Stimulated activated naive CD8-positive, alpha-beta T cell treated with anti-CD3 and anti-CD28 coated beads, Interleukin-15, Interleukin-2, amounts not matched to agents 100 U/mL and 50 U/mL, for 24 hours (primary cell): Measurements from ENCODE around the gene ZIC4.

Experiments
- ATAC-seq: fragments of 150-1000 bp; cut with Tn5 transposase; one replicate; pipeline ENCODE4 v1.10.0; 2021
- DNase-seq: peaks from one replicate; pipeline ENCODE4 v3.0.0; 2021

Gene ZIC4

DNA sequence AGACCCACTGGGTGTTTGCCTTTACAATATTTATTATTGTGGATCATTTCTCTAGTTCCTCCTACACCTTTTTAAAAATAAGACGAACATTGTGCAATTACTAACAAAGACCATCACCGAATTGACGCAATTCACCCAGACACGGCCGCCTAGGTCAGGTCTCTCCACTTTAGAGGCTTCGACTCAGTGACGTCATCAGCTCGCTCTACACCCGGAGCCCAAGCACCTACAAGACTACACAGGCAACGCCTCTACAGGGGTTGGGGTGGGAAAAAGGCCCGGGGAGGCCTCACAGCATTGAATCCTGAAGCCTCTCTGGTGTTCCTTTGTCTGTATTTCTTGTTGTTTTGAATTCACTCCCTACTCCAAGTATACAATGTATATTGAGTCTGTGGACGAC lies 16.6 kb downstream of the ZIC4 start:
- DNase-seq (no peak), ATAC-seq (no peak)

DNA sequence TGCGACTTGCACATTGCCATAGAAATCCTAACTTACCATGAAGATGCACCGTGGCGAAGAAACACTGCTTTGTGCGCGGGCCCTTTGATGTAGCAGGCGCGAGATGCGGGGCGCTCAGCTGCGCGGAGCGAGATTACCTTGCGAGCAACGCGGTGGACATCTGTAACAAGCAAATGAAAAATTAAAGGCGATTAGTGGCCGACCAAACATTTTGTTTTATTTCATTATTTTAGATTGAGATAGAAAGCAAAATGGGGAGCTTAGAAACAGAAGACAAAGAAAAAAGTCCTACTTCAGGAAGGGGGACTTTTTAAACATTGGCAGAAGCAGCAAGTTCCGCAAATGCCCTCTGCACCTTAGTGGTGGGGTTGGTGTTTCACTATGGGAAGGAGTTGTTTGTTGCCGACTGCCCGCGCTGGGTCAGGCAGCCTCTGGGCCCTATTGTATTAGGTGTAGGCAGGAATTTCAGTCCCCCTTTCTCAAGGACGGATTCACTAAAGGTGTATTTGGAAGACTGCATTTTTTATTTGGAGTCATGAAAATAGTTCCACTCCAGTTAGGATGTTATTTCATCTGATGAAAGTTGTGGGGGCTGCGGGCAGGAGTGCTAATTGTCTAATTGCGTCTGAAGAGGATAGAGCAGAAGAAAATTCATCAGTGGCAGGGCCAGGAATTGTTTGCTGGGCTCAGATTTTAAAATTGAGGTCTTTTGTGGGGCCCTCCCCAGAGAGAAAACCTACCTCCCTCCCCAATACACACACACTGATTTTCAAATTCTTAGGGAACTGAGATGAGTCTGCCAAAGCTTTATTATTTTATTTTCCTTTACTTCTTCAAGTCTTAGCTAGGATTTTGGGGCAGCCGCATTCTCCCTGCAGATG lies 17.4 kb downstream of the ZIC4 start:
- DNase-seq (no peak), ATAC-seq (no peak)

DNA sequence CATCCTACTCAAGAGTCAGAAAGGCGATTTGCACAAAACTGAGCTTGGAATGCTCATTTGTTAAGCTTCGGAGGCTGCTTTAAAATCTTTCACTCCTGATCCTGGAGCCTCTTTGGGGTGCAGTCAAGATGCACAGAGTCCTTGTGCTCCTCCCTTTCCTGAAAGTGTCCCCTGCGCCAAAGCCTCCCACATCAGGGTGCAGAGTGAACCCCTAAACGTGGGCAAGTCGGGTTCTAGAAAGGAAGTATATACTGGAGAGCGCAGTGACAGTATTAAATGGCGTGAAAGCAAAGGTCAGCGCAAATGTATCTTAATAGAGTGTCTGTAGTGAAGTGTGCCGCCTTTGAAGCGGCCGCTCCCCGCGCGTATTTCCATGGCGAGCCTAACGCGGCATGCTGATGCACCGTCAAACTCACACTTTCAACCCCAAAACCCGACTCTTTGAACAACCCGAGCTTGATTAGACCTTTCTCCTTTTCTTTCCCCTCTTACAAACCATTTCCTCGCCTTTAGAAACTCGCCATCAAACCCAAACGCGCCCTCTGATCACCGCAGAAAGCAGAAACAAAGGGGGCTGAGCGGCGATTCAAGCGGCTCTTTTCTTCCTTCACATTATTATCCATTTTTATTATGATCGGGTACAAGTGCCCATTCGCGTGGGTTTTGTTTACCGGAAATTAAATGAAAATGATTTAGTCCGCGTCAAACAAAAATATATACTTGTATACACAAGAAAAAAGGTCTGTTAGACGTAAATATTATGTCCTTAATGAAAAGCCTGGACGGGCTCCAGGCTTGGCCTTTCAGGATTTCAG lies 18.3 kb downstream of the ZIC4 start:
- no peak for DNase-seq
- ATAC-seq: no peak

DNA sequence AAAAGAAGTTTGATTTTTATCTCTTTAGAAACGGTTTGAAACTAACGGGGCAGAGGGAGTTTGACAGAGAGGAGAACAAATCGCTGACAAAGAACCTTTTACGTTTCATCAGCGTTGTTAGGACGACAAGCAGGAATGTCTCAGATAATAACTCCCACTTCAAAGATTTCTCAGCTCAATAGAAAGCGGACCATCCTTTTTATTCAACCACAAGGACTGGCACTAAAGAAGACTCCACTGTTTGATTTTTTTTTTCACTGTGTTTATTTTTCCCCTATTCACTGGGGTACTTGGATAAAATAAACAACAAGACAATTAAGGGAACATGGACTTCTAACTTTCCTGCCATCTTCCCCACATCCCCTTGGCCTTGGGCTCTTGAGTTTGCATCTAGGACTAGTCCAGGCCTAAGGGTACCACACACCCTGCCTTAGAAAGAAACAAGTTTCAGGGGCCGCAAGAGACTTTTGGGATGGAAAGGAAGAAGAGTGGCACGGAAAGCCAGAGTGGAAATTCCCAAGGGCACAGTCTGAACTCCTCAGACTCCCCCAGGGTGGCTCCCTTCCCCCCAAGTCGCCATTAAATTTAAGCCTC lies 19.0 kb downstream of the ZIC4 start:
- no peak for DNase-seq
- ATAC-seq: no peak

DNA sequence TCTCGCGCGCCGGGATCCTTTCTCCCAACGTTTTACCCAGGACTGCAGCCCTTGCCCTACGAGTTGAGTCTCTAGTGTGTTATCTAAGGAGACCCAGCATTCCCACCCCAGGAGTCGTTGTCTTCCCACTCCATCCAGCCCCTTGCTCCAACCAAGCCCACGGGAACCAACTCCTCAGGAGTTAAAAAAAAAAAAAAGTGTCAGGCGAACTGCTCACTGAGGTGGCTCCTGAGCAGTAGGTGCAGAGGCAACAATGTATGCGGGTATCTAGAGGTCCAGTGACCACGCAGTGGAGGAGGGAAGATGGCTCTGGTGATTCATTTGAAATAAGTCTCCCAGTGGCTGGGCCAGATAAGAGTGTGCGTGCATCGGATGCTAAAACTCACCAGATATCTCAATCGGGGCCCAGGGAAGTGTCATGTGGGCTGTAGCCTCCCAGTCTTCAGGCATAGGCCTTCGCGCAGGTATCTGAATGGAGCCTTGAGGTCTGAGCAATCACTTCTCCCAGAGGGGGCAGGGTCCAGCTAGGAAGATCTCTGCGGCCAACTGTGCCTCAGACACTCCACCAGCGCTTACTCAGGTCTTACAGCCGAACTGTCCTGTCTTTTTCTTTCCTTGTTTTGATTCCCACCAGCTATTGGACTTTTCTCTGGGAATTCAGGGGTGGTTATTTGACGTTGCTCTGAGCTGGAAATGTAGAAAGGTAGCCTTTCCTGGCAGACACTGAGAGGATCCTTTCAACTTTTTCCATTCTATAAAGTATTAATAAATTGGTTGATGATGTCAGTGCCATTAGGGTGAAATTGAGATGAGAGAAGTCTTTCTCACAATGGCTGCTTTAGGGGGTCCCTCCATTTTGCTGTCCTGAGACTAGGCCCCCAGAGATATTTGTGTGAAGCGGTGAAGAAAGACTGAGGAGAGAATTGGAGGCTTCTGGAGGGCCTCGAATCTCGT lies 21.0 kb downstream of the ZIC4 start:
- DNase-seq: no peak

DNA sequence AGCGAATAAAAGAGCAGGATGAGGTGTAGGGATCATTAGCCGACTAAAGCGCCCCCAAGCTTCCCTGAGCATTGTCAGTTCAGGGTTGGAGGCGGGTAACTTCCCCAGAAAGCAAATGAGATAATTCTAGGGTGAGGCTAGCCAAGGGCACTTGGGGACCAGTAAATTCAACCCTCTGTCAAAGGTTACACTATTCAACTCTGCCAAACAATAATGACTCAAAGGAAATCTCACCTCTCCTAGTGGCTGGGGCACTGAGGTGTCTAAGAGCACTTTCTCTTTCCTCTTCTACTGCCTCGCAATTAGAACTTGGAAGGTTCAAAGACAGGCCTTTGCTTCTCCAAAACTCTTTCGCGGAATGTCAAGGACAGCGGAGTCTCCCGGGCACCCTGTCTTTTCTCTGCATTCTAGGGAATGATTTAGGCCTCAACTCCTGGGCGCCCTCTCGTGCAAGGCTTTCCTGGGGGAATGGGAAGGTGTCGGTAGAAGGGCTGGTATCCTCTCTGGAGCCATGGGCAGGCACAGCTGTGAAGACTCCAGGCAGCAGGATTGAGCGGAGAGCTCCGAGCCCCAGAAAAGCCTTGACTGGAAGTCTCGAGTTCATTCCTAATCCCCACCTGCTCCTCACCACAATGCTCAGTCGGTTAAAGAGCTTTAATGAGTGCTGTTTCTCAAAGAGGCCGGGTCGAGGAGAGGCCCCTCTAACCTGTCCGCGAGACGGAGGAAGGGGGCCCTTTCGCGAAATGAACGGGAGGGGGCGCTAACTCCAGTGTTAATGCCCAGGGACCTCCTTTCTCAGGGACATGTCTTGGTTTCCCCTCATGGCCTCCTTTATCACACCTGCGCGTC lies 21.9 kb downstream of the ZIC4 start:
- no peak for DNase-seq
- no peak for ATAC-seq

More for the DNA sequence above, 21.0 kb downstream of the ZIC4 start:
- ATAC-seq: no peak

DNA sequence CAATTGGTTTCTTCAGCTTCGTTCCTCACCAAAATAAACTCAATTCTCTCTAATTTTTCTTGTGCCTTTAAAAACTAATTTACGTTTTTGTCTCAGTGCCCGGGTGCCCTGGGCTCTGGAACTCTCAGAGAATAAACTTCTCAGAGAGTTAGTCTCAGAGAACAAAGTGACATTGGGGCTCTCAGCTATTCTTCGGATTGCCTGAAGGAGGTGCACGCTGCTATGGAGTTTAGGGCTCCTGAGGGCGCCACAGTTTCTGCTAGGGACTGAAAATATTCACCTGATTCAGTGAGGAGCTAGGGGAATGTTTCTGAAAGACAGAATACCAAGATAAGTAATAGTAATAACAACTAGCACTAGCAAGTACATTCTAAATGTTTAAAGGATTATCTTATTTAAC lies 22.7 kb downstream of the ZIC4 start:
- DNase-seq (no peak), ATAC-seq (no peak)

DNA sequence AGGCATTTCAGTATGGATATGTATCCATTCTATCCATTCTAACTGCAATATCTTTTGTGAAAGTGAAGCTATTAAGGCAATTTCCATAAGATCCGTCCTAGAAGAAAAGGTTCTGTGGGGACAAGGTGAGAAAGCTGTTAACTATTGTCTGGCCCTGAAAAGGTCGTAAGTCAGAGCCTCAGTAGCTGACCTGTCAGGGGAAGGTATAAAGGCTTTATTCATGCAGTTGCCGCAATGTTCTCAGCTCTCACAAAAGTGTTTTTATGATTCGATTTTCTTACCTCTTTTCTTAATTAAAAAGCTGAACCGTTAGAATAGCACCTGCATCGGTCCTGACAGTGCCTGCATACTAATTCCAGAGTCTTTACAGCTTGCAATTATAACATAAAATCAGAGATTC lies 24.7 kb downstream of the ZIC4 start:
- no peak for ATAC-seq
- DNase-seq: no peak

DNA sequence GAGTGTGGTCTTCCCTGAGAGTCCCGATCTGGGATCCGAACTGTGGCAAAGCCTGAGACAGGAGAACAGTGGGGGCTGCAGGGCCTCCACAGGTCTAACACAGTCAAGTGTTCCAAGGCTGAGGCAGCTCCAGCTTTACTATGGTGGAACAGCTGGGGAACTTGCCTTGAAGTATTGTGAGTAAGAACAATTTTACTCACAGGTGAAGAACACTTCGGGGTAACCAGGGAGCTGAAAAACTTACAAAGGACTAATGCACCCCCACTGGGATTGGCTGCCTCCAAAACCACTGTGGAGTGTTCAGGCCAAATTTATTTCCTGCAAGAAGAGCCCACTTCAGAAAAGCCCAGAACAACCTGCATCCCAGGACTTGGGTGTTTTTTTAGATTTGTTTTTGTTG lies 25.4 kb downstream of the ZIC4 start:
- DNase-seq (no peak), ATAC-seq (no peak)

DNA sequence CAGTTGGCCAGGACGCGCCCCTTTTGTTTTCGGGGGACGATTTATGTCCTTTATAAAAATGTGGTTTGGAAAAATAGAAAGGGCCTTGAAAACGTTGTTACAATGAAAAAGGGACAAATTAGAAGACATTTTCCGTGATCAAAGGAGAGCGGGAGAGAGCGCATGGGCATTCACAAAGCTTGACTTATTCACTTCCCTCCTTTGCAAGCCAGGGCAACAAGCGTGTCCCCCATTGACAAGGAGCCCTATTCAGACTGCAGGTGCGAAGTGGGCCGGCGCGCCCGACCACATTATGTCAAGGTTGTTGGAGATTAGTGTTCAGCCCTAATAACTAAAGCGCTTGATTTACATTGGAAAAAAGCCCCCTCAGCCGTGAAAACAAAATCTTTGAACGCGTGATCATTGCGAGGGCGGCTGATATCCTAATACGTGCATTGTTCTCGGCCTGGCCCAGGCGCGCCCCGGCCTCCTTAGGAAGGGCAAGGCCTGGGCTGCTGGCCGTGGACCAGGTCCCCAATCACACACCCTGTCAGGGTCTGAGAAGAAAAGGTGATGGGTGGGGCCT lies 25.9 kb downstream of the ZIC4 start:
- ATAC-seq (no peak), DNase-seq (no peak)

DNA sequence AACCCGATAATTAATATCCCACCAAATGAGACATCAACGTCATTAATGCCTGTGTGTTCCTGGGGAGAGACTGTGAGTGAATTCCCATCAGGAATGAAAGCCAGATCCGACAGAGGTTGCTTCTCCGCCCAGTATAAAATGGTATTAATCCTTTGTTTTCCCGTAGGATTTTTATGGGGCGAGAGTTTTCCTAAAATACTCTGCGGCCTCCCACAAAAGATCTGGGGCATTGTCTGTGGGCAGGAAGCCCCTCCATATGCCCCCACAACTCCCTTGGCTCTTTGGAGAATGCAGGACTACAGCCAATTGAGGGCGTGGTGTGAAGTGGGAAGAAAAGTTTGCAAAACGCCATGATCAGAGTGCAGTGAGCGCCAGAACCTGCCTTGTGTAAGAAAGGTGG lies 26.7 kb downstream of the ZIC4 start:
- no peak for DNase-seq
- ATAC-seq: no peak

DNA sequence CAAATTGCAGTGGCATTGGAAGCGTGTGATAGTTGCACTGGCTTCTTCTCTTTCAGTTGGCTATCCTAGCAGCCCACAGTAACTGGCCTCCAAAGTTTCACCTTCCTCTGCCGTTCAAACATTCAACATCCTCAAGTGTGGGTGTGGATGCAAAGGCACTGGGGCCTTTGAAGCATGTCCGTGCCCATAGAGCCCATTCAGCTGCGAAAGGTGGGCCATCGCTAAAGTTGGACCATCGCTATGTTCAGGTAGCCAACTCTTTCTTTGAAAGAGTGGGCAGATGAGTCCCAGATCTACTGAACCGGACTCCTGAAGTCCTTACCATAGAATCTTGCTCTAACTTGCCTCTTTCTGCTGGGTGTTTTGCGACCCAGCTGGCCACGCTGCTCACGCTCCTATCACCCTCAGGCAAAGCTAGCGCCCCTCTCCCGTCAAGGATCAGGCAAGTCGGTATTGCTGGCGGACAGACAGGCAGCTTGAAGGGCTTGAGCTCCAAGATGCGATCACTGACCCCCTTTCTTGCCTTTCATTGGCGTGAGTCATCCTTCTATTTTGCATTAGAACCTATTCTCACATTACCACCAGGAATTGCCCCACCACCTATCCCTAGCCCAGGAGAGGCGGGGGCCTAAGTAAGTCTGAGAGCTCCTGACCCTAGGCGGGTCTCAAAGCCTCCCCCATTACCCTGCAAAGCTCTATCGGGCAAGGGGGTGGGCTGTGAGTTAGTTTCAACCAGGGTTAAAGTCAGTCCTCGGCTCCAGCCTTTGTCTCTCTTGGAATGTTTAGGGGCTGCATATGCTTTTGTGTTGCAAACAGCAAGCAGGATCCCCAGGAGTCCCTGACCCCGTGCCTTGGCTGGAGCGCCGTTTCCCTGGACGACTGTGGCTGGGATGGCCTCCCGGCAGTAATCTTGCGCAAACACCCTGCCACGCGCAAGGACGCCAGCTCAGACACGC lies 28.7 kb downstream of the ZIC4 start:
- ATAC-seq (no peak), DNase-seq (no peak)

DNA sequence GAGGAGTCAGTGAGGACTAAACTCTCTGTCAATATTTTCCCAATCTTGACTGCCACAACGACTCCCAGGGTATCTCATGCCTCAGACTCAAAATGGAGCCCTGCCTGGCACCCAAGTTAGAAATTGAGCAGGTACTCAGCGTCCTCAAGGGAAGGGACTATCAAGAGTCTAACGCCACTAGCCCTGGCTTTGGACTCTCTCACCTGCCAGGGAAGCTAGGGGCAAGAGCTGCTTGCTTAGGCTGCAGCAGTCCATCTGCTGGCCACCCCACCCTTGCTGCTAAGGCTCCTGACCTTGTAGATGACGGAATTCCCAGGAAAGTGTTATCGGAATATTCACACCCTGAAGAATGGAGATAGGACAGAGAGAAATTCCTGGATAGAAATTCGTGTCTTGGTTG lies 33.0 kb downstream of the ZIC4 start:
- DNase-seq (no peak), ATAC-seq (no peak)

DNA sequence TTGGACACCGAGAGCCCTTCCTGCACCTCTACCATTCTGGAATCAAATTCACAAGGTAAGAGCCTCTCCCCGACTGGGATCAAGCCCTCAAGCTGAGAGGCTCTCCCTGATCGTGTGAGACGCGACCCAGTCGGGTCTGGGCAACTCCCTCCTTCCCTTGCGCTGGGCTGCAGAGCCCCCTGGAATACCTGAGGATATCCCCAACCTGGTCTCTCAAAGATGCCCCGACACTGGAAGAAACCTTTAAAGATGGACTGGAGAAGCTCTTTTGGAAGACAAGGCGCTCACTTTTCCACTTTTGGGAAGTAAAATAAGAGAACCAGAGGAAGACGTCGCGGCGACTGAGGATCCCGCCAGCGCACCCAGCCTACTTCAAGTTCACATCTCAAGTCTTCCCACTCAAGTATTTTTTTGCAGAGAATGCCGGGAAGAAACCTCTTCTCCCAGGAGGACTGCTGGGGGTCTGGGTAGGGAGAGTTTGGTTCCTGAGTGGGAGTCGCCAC lies 33.8 kb downstream of the ZIC4 start:
- DNase-seq (no peak), ATAC-seq (no peak)

DNA sequence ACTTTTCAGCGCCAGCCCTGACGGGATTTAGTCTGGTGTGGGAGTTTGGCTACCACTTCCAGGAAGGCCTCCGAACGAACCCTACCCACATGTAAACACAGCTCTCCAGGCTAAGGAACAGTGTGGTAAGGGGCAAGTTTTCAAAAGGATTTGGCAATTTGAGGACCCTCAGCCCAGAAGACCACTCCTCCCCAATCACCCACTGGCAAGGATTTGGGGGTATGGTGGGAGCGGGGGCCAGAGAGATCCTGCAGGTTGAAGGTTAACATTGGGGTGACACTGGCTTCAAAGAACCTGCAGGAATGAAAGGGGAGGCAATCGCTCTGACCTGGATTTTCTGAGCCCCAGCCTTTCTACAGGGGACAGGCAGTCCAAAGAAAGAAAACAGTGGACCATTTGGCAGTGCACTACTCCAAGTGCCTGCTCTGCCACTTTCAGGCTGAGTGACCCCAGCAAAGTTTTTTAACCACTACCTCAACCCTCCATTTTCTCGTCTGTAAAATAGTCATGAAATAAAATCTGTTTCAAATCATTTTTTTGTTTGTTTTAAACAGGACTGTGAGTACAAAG lies 34.5 kb downstream of the ZIC4 start:
- DNase-seq (no peak), ATAC-seq (no peak)

DNA sequence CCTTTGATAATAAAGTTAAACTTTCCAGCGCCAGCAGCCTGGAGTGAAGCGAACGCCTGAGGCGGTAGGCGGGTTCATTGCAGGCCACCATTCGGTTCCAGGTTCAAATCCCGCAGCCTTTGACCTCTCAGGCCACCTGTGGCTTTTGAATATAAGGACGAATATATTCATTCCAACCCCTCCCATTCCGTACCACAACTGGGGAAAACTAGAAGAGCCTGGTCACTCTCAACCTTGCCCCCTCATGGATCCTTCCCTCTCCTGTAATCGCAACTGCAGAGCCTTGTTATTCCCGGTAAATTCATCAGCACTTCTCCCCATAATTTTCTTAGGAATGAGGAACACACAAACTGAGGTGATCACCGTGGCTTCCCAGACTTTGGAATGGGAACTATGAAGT lies 35.2 kb downstream of the ZIC4 start:
- DNase-seq (no peak), ATAC-seq (no peak)

DNA sequence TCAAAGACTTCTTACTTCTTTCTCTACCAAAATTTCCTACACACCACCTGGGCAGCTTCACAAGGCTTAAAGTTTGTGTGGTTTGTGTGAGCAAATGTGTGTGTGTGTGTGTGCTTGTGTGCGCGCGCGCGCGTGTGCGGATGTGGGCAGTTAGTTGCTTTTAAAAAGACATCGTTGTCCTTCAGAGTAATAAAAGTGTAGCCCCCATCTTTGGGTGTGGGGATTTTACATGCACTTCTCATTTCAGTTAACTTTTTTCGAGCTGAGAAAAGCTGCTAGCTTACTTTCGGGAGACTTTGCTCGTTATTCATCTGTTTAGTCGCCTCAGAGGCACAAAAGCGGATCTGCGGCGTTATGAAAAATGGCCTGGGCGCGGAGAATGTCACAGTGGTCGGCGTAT lies 36.0 kb downstream of the ZIC4 start:
- no peak for DNase-seq
- no peak for ATAC-seq

DNA sequence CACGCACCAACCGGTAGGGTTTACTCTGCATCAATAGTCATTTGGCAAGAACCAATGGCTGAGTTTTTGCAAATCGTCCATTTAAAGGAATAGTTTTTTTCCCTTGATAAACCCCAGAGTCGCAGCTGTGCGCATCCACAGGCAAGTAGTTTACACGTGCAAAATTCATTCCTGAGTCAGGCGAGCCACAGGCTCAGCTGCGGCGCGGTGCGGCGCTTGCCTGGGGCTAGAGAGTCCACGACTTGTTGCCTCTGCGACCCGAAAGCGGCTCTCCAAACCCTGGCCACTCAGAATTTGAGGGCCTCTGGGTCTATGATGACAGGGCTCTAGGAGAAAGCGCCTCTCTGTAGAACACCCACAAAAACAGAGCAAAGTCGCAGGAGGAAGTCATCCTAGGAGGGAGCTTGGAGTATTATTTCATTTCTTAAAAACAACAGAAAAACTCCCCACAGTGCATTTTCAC lies 36.7 kb downstream of the ZIC4 start:
- ATAC-seq (no peak), DNase-seq (no peak)

DNA sequence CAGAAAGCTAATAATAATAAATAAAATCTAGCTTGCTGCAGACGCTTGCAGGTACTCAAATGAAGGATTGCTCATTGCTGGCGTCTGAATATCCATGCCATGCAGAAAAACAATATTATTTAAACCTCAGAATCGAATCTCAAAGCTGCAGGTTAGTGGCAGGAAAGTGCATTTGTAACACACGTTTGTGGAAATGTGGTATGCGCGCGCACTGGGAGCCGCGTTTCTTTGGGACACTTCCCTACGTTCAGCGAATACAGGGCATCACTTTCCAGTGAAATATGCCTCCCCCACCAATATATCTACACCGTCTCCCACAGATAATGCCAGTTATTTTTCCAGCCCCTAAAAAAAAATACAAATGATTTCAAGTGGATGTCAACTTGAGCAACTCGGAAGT lies 37.1 kb downstream of the ZIC4 start:
- ATAC-seq (no peak), DNase-seq (no peak)
